PC-3 (cell line): ENCODE measurements around the gene HIPK1.

Source experiments
- EZH2 ChIP-seq: fragments of 300-600 bp; sonication (generic); IDR thresholded peaks from one replicate; pipeline ENCODE4 v1.6.1; 2017; ENCODE audit warnings: antibody characterized with exemption, mild to moderate bottlenecking, low read length; ENCODE audit not compliant: unreplicated experiment
- TF ChIP-seq, protein P1 (sequence below): fragments of 300-600 bp; sonication (generic); conservative IDR thresholded peaks from 2 replicates; pipeline ENCODE4 v1.5.1; 2017; ENCODE audit warnings: antibody characterized with exemption, low read depth, mild to moderate bottlenecking, low read length

DNA sequence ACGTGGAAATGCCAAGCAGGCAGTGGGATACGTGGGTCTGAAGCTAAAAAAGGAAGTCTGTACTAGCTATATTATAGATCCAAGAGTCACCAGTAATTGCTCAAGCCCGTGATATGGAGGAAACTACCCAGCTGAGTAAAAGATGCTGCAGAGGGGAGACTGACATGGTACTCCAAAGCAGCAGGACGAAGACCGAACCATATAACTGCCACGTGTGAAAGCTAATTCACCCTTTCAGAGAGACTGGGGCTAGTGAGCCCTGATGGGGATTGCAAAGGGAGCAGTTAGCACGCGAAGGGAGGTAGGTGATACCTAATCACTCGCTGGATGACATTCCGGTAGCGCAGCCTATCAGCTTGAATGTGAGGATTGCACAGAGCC, 24.8 kb upstream of the HIPK1 start:
- TF ChIP-seq, protein P1, sequence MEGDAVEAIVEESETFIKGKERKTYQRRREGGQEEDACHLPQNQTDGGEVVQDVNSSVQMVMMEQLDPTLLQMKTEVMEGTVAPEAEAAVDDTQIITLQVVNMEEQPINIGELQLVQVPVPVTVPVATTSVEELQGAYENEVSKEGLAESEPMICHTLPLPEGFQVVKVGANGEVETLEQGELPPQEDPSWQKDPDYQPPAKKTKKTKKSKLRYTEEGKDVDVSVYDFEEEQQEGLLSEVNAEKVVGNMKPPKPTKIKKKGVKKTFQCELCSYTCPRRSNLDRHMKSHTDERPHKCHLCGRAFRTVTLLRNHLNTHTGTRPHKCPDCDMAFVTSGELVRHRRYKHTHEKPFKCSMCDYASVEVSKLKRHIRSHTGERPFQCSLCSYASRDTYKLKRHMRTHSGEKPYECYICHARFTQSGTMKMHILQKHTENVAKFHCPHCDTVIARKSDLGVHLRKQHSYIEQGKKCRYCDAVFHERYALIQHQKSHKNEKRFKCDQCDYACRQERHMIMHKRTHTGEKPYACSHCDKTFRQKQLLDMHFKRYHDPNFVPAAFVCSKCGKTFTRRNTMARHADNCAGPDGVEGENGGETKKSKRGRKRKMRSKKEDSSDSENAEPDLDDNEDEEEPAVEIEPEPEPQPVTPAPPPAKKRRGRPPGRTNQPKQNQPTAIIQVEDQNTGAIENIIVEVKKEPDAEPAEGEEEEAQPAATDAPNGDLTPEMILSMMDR = no peak
- TF ChIP-seq EZH2 = no peak
